ENCODE measurements around the gene KLHL36. TPM values are rescaled to one million over a fixed set of nuclear protein-coding genes. Genes with fewer than 3 reads are reported as not detected.

KLHL36 gene
- total RNA-seq, 1 experiment from 2014 or later = 56.1 TPM

GRCh38 chr16:84677849-84678248 lies 29.5 kb downstream of the KLHL36 start:
- H3K9me3 Mint-ChIP-seq = no peaks in the 10 kb centered on the region
- H3K27ac Mint-ChIP-seq = peak overlapping the region; percentile 85; the same call in 1 of the 2 replicates
- peak; percentile 33 for ATAC-seq
- no peak overlapping the region for H3K4me3 Mint-ChIP-seq
- DNase-seq (ENCODE audit: low spot score) = no peak
- TF ChIP-seq, protein P1, sequence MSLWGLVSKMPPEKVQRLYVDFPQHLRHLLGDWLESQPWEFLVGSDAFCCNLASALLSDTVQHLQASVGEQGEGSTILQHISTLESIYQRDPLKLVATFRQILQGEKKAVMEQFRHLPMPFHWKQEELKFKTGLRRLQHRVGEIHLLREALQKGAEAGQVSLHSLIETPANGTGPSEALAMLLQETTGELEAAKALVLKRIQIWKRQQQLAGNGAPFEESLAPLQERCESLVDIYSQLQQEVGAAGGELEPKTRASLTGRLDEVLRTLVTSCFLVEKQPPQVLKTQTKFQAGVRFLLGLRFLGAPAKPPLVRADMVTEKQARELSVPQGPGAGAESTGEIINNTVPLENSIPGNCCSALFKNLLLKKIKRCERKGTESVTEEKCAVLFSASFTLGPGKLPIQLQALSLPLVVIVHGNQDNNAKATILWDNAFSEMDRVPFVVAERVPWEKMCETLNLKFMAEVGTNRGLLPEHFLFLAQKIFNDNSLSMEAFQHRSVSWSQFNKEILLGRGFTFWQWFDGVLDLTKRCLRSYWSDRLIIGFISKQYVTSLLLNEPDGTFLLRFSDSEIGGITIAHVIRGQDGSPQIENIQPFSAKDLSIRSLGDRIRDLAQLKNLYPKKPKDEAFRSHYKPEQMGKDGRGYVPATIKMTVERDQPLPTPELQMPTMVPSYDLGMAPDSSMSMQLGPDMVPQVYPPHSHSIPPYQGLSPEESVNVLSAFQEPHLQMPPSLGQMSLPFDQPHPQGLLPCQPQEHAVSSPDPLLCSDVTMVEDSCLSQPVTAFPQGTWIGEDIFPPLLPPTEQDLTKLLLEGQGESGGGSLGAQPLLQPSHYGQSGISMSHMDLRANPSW (CRISPR knock-in tag; conservative IDR thresholded peaks at IDR 0.05; ENCODE audit: low read depth) = no peak
- no peak for TF ChIP-seq MLX (CRISPR knock-in tag; IDR thresholded peaks at IDR 0.05)
- TF ChIP-seq ZNF416 (CRISPR knock-in tag; IDR thresholded peaks at IDR 0.05) = no peak
- 0 out of 2 replicates have a peak, but pooled peaks have one; percentile 23 for TF ChIP-seq USF1 (CRISPR knock-in tag; IDR thresholded peaks at IDR 0.05)
- TF ChIP-seq ATF1 (CRISPR knock-in tag; IDR thresholded peaks at IDR 0.05) = no peak
- no peak for TF ChIP-seq ERG (CRISPR knock-in tag; IDR thresholded peaks at IDR 0.05)
- TF ChIP-seq NFYB (CRISPR knock-in tag; conservative IDR thresholded peaks at IDR 0.05; ENCODE audit: low read depth) = no peak
- no peak for TF ChIP-seq FOXP4 (CRISPR knock-in tag; IDR thresholded peaks at IDR 0.05)
- POLR2A ChIA-PET = no interaction called here
- peaks cover 17% of the 10 kb centered on the region for H3K4me1 Mint-ChIP-seq
- H3K27me3 Mint-ChIP-seq (ENCODE audit: low read depth) = no peaks in the 10 kb centered on the region
- no peaks in the 10 kb centered on the region for H3K36me3 Mint-ChIP-seq
- CTCF ChIA-PET = interaction anchor here (1.8 kb wide), 1 partner anchor 60 kb away, joined by 7 read pairs; no protein-coding TSS in a partner anchor

- peaks cover 19% of the 10 kb centered on the region for H3K4me1 Mint-ChIP-seq
- no peaks in the 10 kb centered on the region for H3K36me3 Mint-ChIP-seq
- no peak overlapping the region for H3K27ac Mint-ChIP-seq
- H3K9me3 Mint-ChIP-seq = no peaks in the 10 kb centered on the region
- POLR2A ChIA-PET = no interaction called here
- CTCF ChIA-PET = interaction anchor here (0.7 kb wide), 1 partner anchor 38 kb away, joined by 4 read pairs; no protein-coding TSS in a partner anchor
- no peaks in the 10 kb centered on the region for H3K27me3 Mint-ChIP-seq (ENCODE audit: low read depth)
- no peak overlapping the region for H3K4me3 Mint-ChIP-seq
- DNase-seq (ENCODE audit: low spot score) (no peak), ATAC-seq (no peak)
- TF ChIP-seq, protein P2, sequence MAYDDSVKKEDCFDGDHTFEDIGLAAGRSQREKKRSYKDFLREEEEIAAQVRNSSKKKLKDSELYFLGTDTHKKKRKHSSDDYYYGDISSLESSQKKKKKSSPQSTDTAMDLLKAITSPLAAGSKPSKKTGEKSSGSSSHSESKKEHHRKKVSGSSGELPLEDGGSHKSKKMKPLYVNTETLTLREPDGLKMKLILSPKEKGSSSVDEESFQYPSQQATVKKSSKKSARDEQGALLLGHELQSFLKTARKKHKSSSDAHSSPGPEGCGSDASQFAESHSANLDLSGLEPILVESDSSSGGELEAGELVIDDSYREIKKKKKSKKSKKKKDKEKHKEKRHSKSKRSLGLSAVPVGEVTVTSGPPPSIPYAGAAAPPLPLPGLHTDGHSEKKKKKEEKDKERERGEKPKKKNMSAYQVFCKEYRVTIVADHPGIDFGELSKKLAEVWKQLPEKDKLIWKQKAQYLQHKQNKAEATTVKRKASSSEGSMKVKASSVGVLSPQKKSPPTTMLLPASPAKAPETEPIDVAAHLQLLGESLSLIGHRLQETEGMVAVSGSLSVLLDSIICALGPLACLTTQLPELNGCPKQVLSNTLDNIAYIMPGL (CRISPR knock-in tag; IDR thresholded peaks at IDR 0.05) = no peak
- TF ChIP-seq ETV6 (CRISPR knock-in tag; IDR thresholded peaks at IDR 0.05) = no peak
- no peak for TF ChIP-seq GTF2I (CRISPR knock-in tag; conservative IDR thresholded peaks at IDR 0.05)
- no peak for TF ChIP-seq ZNF416 (CRISPR knock-in tag; IDR thresholded peaks at IDR 0.05)
- TF ChIP-seq KAT7 (CRISPR knock-in tag; IDR thresholded peaks at IDR 0.05; ENCODE audit: borderline replicate concordance) = no peak
- TF ChIP-seq CREB1 (CRISPR knock-in tag; IDR thresholded peaks at IDR 0.05) = no peak
- TF ChIP-seq ZNF532 (CRISPR knock-in tag; IDR thresholded peaks at IDR 0.05; ENCODE audit: borderline replicate concordance) = no peak
- no peak for TF ChIP-seq ERG (CRISPR knock-in tag; IDR thresholded peaks at IDR 0.05)
- TF ChIP-seq ZBTB43 (CRISPR knock-in tag; IDR thresholded peaks at IDR 0.05) = no peak
Measured at GRCh38 chr16:84678541-84678940, 30.2 kb downstream of the KLHL36 start.
